Uterus (tissue), 2 donors: ENCODE data around the gene SPTBN5.

Source experiments
- POLR2A ChIP-seq, 2 donors: fragments of 450-650 bp; IDR thresholded peaks; one replicate each; pipeline ENCODE4 v1.6.1; 2016; ENCODE audit warnings: antibody characterized with exemption in 2 of 2, mild to moderate bottlenecking in 1 of 2, moderate library complexity in 1 of 2
- TF ChIP-seq, protein P1 (sequence below), 4 experiments: fragments of 200-600 bp in 2 of 4; fragments of 450-650 bp in 2 of 4; sonication (generic) in 2 of 4; IDR thresholded peaks; one replicate each; pipeline ENCODE4 v1.5.1; 2016 to 2019; ENCODE audit warnings: antibody characterized with exemption in 4 of 4, mild to moderate bottlenecking in 2 of 4, moderate library complexity in 1 of 4

DNA sequence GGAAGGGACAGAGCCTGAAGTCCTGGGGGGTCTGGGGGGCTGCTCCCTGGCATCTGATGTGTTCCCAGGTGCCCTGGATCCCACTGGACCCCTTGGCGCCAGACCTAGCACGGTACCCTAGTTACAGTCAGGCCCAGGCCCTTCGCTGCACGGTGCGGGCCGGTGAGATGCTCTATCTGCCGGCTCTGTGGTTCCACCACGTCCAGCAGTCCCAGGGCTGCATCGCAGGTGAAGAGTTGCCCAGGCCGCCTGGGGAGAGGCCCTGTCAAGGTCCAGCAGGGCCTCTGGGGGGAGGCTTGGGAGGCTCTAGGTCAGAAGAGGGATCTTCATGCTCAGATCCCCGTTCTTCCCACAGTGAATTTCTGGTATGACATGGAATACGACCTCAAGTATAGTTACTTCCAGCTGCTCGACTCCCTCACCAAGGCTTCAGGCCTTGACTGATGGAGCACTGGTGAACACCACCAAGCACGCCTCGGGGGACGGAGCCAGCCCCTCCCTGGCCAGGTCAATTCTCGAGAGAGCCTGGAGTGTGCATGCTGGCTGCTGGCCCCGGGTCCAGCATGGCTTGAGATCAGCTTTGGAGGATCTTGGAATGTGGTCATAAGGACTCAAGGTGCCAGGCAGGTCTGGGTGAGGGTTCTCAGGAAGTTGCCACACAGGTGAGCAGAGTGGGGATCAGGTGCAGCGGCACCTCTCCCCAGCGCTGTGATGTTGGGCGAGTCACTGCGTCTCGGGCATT, 57.0 kb downstream of the SPTBN5 start:
- TF ChIP-seq, protein P1, sequence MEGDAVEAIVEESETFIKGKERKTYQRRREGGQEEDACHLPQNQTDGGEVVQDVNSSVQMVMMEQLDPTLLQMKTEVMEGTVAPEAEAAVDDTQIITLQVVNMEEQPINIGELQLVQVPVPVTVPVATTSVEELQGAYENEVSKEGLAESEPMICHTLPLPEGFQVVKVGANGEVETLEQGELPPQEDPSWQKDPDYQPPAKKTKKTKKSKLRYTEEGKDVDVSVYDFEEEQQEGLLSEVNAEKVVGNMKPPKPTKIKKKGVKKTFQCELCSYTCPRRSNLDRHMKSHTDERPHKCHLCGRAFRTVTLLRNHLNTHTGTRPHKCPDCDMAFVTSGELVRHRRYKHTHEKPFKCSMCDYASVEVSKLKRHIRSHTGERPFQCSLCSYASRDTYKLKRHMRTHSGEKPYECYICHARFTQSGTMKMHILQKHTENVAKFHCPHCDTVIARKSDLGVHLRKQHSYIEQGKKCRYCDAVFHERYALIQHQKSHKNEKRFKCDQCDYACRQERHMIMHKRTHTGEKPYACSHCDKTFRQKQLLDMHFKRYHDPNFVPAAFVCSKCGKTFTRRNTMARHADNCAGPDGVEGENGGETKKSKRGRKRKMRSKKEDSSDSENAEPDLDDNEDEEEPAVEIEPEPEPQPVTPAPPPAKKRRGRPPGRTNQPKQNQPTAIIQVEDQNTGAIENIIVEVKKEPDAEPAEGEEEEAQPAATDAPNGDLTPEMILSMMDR (IDR thresholded peaks at IDR 0.05): no peak
- no peak for TF ChIP-seq POLR2A (IDR thresholded peaks at IDR 0.05)
